HL-60 (cell line): ENCODE data around the gene FYN.

Source experiments
- DNase-seq, 2 experiments: peaks; one replicate each; pipeline ENCODE4 v3.0.0-alpha.2; 2010 to 2020; ENCODE audit warnings: low read depth in 1 of 2, low spot score in 1 of 2
- H3K27ac ChIP-seq: fragments of 250-450 bp; sonication (Bioruptor Pico); replicated peaks from 2 replicates; pipeline ENCODE4 v1.5.1; 2020; ENCODE audit warnings: mild to moderate bottlenecking, moderate library complexity
- H3K27me3 ChIP-seq: fragments of 250-450 bp; sonication (Bioruptor Pico); 2 replicates; pipeline ENCODE4 v1.5.1; 2021; ENCODE audit warnings: mild to moderate bottlenecking, moderate library complexity; ENCODE audit not compliant: insufficient read depth, poor library complexity, severe bottlenecking
- H3K4me3 ChIP-seq: replicated peaks from 2 replicates; pipeline ENCODE4 v1.5.1; 2011; ENCODE audit warnings: mild to moderate bottlenecking, control low read depth, low read length; ENCODE audit not compliant: insufficient read depth
- CTCF ChIP-seq: IDR thresholded peaks from one replicate; pipeline ENCODE4 v1.5.1; 2011; ENCODE audit warnings: low read length, control low read depth, inconsistent platforms; ENCODE audit not compliant: insufficient read depth
- GABPA ChIP-seq: IDR thresholded peaks from 2 replicates; pipeline ENCODE4 v1.6.1; 2012; ENCODE audit warnings: low read depth
- POLR2AphosphoS5 ChIP-seq: IDR thresholded peaks from 2 replicates; pipeline ENCODE4 v1.6.1; 2012; ENCODE audit warnings: low read depth
- REST ChIP-seq: IDR thresholded peaks from 2 replicates; pipeline ENCODE4 v1.6.1; 2012; ENCODE audit warnings: low read depth; ENCODE audit not compliant: insufficient replicate concordance
- SPI1 ChIP-seq: IDR thresholded peaks from 2 replicates; pipeline ENCODE4 v1.6.1; 2012; ENCODE audit warnings: low read depth, mild to moderate bottlenecking, borderline replicate concordance

The FYN gene

GRCh38 chr6:111667931-111668330 is 205.3 kb downstream of the FYN start:
- peaks cover 3% of the 10 kb centered on the region for H3K27me3 ChIP-seq
- DNase-seq = no peak
- H3K27ac ChIP-seq = no peak overlapping the region
- H3K4me3 ChIP-seq = no peak overlapping the region
- TF ChIP-seq SPI1 = no peak
- TF ChIP-seq REST = no peak
- no peak for TF ChIP-seq POLR2AphosphoS5
- TF ChIP-seq CTCF = no peak
- TF ChIP-seq GABPA = no peak

- TF ChIP-seq SPI1 = no peak
- TF ChIP-seq REST = no peak
- no peak for TF ChIP-seq POLR2AphosphoS5
- no peak for TF ChIP-seq GABPA
- no peak for TF ChIP-seq CTCF
- H3K27ac ChIP-seq = no peak overlapping the region
- DNase-seq = no peak
These were observed 206.4 kb downstream of the FYN start for GRCh38 chr6:111666847-111667246.

GRCh38 chr6:111664565-111665030 is 208.7 kb downstream of the FYN start:
- no peak for DNase-seq
- TF ChIP-seq GABPA (no peak), REST (no peak), CTCF (no peak), POLR2AphosphoS5 (no peak), SPI1 (no peak)
- no peak overlapping the region for H3K27ac ChIP-seq
- H3K27me3 ChIP-seq = no peaks in the 10 kb centered on the region
- no peak overlapping the region for H3K4me3 ChIP-seq

More at GRCh38 chr6:111666847-111667246, 206.4 kb downstream of the FYN start:
- H3K27me3 ChIP-seq = peaks cover 3% of the 10 kb centered on the region
- no peak overlapping the region for H3K4me3 ChIP-seq
